ENCODE measurements around the gene CST9L.

The CST9L gene

DNA sequence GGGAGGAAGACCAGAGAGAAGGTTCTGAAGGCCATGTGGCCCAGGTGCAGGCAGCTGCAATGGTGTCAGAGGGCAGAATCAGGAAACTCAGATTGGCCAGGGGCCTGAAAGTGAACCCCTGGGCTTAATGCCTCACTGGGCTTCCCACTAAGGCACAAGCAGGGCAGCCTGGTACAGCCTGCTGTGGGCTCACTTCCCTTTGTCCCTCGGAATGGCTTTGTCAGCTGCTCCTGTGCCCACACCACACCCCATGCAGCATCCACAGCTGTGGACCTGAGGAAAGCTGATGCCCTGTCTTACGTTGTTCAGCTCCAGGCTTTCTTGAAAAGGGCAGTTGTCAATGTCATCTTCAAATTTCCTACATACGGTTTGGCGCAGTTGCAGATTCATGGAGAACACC is 35.0 kb upstream of the CST9L start:
- H3K4me1 ChIP-seq (ENCODE audit: control insufficient read depth, low read depth, low read length) = no peaks in the 10 kb centered on the region
- H3K4me3 ChIP-seq (ENCODE audit: low read length) = no peak overlapping the region
- no peak for DNase-seq
- H3K4ac ChIP-seq (ENCODE audit: low read depth, low read length) = no peak overlapping the region
- no peak overlapping the region for H2AK5ac ChIP-seq (ENCODE audit: low read length)
- H3K27ac ChIP-seq (ENCODE audit: low read depth, low read length) = no peak overlapping the region
- no peaks in the 10 kb centered on the region for H3K79me1 ChIP-seq (ENCODE audit: low read length)
- H2BK5ac ChIP-seq (ENCODE audit: low read length) = no peak overlapping the region
- no peaks in the 10 kb centered on the region for H3K36me3 ChIP-seq (ENCODE audit: control insufficient read depth, insufficient read depth, low read length)
- no peak overlapping the region for H3K56ac ChIP-seq (ENCODE audit: low read length)
- H2BK15ac ChIP-seq (replicated peaks; ENCODE audit: low read depth) = no peak overlapping the region
- H3K27me3 ChIP-seq (ENCODE audit: insufficient read depth, low read length, poor library complexity) = no peaks in the 10 kb centered on the region
- H4K8ac ChIP-seq (ENCODE audit: low read depth, low read length) = no peak overlapping the region
- no peak overlapping the region for H3K23ac ChIP-seq (ENCODE audit: low read length)
- H2BK120ac ChIP-seq (ENCODE audit: low read depth, low read length) = no peak overlapping the region
- no peak overlapping the region for H3K18ac ChIP-seq (ENCODE audit: low read length)
- WGBS (ENCODE audit: extremely low coverage, insufficient coverage, low lambda C conversion rate) = no CpG with 5 or more reads among the region's 4 CpGs
- H4K5ac ChIP-seq (ENCODE audit: low read length) = no peak overlapping the region
- no peak overlapping the region for H3K4me2 ChIP-seq (ENCODE audit: low read length)
- no peaks in the 10 kb centered on the region for H3K79me2 ChIP-seq (ENCODE audit: control insufficient read depth, insufficient read depth, low read length)
- H3K9ac ChIP-seq (ENCODE audit: low read length) = no peak overlapping the region

DNA sequence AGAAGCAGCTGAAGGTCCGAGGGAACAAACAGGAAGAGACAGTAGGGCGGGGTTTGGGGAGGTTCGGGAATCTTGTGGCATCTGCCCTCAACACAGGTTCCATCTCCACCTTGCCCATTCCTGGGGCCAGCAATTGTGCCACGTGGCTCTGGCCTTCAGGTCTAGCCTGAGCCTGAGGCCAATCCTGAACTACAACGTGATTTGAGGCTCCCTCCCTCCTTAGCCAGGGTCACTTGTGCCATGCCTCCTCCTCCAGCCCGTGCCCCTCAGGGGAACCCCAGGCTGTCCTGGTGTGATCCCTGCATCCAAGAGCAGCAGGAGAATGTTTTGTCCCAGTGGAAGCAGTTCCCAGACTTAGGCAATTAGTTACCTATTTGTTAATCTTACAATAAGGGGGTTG is 34.4 kb upstream of the CST9L start:
- no peak overlapping the region for H3K4me3 ChIP-seq (ENCODE audit: low read length)
- no peak overlapping the region for H4K5ac ChIP-seq (ENCODE audit: low read length)
- H3K4ac ChIP-seq (ENCODE audit: low read depth, low read length) = no peak overlapping the region
- H4K8ac ChIP-seq (ENCODE audit: low read depth, low read length) = no peak overlapping the region
- H3K56ac ChIP-seq (ENCODE audit: low read length) = no peak overlapping the region
- H3K36me3 ChIP-seq (ENCODE audit: control insufficient read depth, insufficient read depth, low read length) = no peaks in the 10 kb centered on the region
- no peak overlapping the region for H3K18ac ChIP-seq (ENCODE audit: low read length)
- no peak overlapping the region for H3K27ac ChIP-seq (ENCODE audit: low read depth, low read length)
- H3K79me2 ChIP-seq (ENCODE audit: control insufficient read depth, insufficient read depth, low read length) = no peaks in the 10 kb centered on the region
- no peaks in the 10 kb centered on the region for H3K4me1 ChIP-seq (ENCODE audit: control insufficient read depth, low read depth, low read length)
- H3K27me3 ChIP-seq (ENCODE audit: insufficient read depth, low read length, poor library complexity) = no peaks in the 10 kb centered on the region
- no peak overlapping the region for H2BK15ac ChIP-seq (replicated peaks; ENCODE audit: low read depth)
- WGBS (ENCODE audit: extremely low coverage, insufficient coverage, low lambda C conversion rate) = no CpG with 5 or more reads among the region's 6 CpGs
- no peak overlapping the region for H2BK5ac ChIP-seq (ENCODE audit: low read length)
- no peak for DNase-seq
- no peak overlapping the region for H2AK5ac ChIP-seq (ENCODE audit: low read length)
- no peak overlapping the region for H3K4me2 ChIP-seq (ENCODE audit: low read length)
- H2BK120ac ChIP-seq (ENCODE audit: low read depth, low read length) = no peak overlapping the region
- no peak overlapping the region for H3K23ac ChIP-seq (ENCODE audit: low read length)
- H3K9ac ChIP-seq (ENCODE audit: low read length) = no peak overlapping the region
- no peaks in the 10 kb centered on the region for H3K79me1 ChIP-seq (ENCODE audit: low read length)

DNA sequence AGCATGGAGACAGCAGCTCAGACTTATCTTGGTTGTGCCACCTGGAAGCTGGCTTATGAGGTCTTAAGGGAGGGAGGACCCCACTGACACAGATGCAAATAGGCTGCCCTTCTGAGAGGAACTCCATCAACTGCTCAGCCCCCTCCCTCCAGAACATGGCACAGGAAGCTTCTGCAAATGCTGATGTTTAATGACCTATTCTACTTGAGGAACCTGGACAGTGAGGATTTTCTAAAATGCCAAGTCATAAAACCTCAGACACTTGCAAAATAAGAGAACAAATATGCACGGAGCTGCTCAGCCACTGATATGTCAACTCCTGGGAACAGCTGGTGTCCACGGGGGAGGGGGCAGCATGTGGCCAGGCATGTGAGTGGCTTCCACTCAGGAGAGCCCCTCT is 34.0 kb upstream of the CST9L start:
- no peak overlapping the region for H3K27ac ChIP-seq (ENCODE audit: low read depth, low read length)
- no peaks in the 10 kb centered on the region for H3K79me1 ChIP-seq (ENCODE audit: low read length)
- H2BK120ac ChIP-seq (ENCODE audit: low read depth, low read length) = no peak overlapping the region
- H2AK5ac ChIP-seq (ENCODE audit: low read length) = no peak overlapping the region
- WGBS (ENCODE audit: extremely low coverage, insufficient coverage, low lambda C conversion rate) = no CpG with 5 or more reads among the region's 2 CpGs
- DNase-seq = no peak
- no peaks in the 10 kb centered on the region for H3K36me3 ChIP-seq (ENCODE audit: control insufficient read depth, insufficient read depth, low read length)
- no peaks in the 10 kb centered on the region for H3K27me3 ChIP-seq (ENCODE audit: insufficient read depth, low read length, poor library complexity)
- H2BK5ac ChIP-seq (ENCODE audit: low read length) = no peak overlapping the region
- no peak overlapping the region for H4K5ac ChIP-seq (ENCODE audit: low read length)
- H3K23ac ChIP-seq (ENCODE audit: low read length) = no peak overlapping the region
- no peak overlapping the region for H3K4ac ChIP-seq (ENCODE audit: low read depth, low read length)
- no peak overlapping the region for H3K9ac ChIP-seq (ENCODE audit: low read length)
- H2BK15ac ChIP-seq (replicated peaks; ENCODE audit: low read depth) = no peak overlapping the region
- no peaks in the 10 kb centered on the region for H3K79me2 ChIP-seq (ENCODE audit: control insufficient read depth, insufficient read depth, low read length)
- no peak overlapping the region for H3K56ac ChIP-seq (ENCODE audit: low read length)
- no peaks in the 10 kb centered on the region for H3K4me1 ChIP-seq (ENCODE audit: control insufficient read depth, low read depth, low read length)
- no peak overlapping the region for H3K4me3 ChIP-seq (ENCODE audit: low read length)
- no peak overlapping the region for H3K18ac ChIP-seq (ENCODE audit: low read length)
- H3K4me2 ChIP-seq (ENCODE audit: low read length) = no peak overlapping the region
- H4K8ac ChIP-seq (ENCODE audit: low read depth, low read length) = no peak overlapping the region

DNA sequence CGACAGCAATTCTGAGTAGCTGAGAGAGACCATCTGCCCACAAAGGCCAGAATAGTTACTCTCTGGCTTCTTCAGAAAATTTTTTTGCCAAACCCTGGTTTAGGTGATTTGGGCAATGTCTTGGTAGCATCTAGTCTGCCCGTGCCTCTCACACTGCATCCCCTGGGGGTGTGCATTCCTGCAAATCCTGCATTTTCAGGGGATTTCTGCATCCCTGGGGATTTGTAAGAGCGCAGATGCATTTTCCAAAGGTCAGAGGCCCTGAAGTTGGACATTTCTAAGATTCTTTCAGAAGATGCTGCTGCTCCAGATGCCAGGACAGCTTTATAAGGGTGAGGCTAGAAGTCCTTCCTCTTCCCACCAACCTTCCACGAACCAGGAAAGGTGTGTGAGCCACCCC is 33.4 kb upstream of the CST9L start:
- H3K23ac ChIP-seq (ENCODE audit: low read length) = no peak overlapping the region

DNA sequence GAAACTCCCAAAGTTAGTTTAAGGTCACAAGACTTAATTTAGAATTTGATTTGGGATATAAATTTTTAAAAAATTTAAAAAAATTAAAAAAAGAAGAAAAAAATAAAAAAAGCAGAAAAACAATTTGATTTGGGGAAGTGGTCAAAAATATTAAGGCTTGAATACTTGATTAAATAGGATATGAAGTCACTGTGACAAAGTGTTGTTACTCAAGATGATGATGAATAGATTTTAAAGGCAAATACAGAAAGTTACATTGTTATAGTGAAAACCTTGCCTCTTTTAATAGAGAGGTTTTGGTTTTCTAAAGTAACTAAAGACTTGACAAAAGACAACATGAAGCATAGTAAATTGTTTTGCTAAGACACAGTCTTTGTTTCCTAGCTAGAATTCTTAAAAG is 30.2 kb upstream of the CST9L start:
- Histone ChIP-seq H3K4me1 (ENCODE audit: control insufficient read depth, low read depth, low read length) (no peaks in the 10 kb centered on the region), H3K23ac (ENCODE audit: low read length) (no peak overlapping the region), H3K79me2 (ENCODE audit: control insufficient read depth, insufficient read depth, low read length) (no peaks in the 10 kb centered on the region), H3K79me1 (ENCODE audit: low read length) (no peaks in the 10 kb centered on the region), H3K18ac (ENCODE audit: low read length) (no peak overlapping the region), H3K4ac (ENCODE audit: low read depth, low read length) (no peak overlapping the region), H3K56ac (ENCODE audit: low read length) (no peak overlapping the region), H2BK15ac (replicated peaks; ENCODE audit: low read depth) (no peak overlapping the region), H3K9ac (ENCODE audit: low read length) (no peak overlapping the region), H3K4me2 (ENCODE audit: low read length) (no peak overlapping the region), H3K4me3 (ENCODE audit: low read length) (no peak overlapping the region), H3K36me3 (ENCODE audit: control insufficient read depth, insufficient read depth, low read length) (no peaks in the 10 kb centered on the region), H2AK5ac (ENCODE audit: low read length) (no peak overlapping the region), H3K27ac (ENCODE audit: low read depth, low read length) (no peak overlapping the region), H4K8ac (ENCODE audit: low read depth, low read length) (no peak overlapping the region), H4K5ac (ENCODE audit: low read length) (no peak overlapping the region), H2BK5ac (ENCODE audit: low read length) (no peak overlapping the region), H3K27me3 (ENCODE audit: insufficient read depth, low read length, poor library complexity) (no peaks in the 10 kb centered on the region), H2BK120ac (ENCODE audit: low read depth, low read length) (no peak overlapping the region)
- DNase-seq = no peak

More for the DNA sequence above, 33.4 kb upstream of the CST9L start:
- Histone ChIP-seq H3K79me2 (ENCODE audit: control insufficient read depth, insufficient read depth, low read length) (no peaks in the 10 kb centered on the region), H3K4me2 (ENCODE audit: low read length) (no peak overlapping the region), H3K9ac (ENCODE audit: low read length) (no peak overlapping the region), H3K4me1 (ENCODE audit: control insufficient read depth, low read depth, low read length) (no peaks in the 10 kb centered on the region), H4K5ac (ENCODE audit: low read length) (no peak overlapping the region), H4K8ac (ENCODE audit: low read depth, low read length) (no peak overlapping the region), H3K4ac (ENCODE audit: low read depth, low read length) (no peak overlapping the region), H2BK15ac (replicated peaks; ENCODE audit: low read depth) (no peak overlapping the region), H3K4me3 (ENCODE audit: low read length) (no peak overlapping the region), H2AK5ac (ENCODE audit: low read length) (no peak overlapping the region), H3K18ac (ENCODE audit: low read length) (no peak overlapping the region), H3K27ac (ENCODE audit: low read depth, low read length) (no peak overlapping the region), H3K56ac (ENCODE audit: low read length) (no peak overlapping the region), H3K27me3 (ENCODE audit: insufficient read depth, low read length, poor library complexity) (no peaks in the 10 kb centered on the region), H3K79me1 (ENCODE audit: low read length) (no peaks in the 10 kb centered on the region), H2BK120ac (ENCODE audit: low read depth, low read length) (no peak overlapping the region), H2BK5ac (ENCODE audit: low read length) (no peak overlapping the region), H3K36me3 (ENCODE audit: control insufficient read depth, insufficient read depth, low read length) (no peaks in the 10 kb centered on the region)
- peak; percentile 24 for DNase-seq
- WGBS (ENCODE audit: extremely low coverage, insufficient coverage, low lambda C conversion rate) = no CpG with 5 or more reads among the region's 4 CpGs

DNA sequence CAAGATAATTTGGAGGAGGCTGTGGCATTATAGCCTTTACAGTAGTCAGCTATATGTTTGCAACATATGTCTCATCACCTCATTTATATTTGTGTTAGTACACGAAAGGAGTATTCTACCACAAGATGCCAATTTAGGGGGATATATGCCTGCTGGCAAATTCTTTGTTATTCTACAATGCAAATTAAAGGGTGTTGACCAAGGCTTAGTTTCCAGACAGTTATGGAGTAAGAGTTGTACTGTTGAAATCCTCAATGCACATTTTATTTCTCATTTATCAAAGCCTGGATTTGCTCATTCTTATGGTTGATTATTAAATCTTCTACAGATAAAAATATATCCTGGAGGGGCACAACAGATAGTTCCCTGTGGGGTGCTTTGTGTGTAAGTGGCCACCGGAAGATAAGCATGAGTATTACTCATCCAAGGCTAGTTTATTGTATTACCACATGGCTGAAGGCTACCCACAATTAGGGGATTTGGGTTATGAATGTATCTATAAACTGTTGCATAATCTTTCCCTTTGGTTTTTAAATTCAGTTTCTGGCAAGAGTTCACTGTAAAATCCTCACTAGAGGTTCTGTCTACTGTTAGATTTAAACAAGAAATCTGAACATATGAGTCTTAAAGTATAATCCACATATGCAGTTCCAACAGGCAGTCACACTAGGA is 28.4 kb upstream of the CST9L start:
- Histone ChIP-seq H3K4me3 (ENCODE audit: low read length) (no peak overlapping the region), H3K27ac (ENCODE audit: low read depth, low read length) (no peak overlapping the region), H3K27me3 (ENCODE audit: insufficient read depth, low read length, poor library complexity) (no peaks in the 10 kb centered on the region), H2AK5ac (ENCODE audit: low read length) (no peak overlapping the region), H2BK120ac (ENCODE audit: low read depth, low read length) (no peak overlapping the region), H3K23ac (ENCODE audit: low read length) (no peak overlapping the region), H3K9ac (ENCODE audit: low read length) (no peak overlapping the region), H3K56ac (ENCODE audit: low read length) (no peak overlapping the region), H4K5ac (ENCODE audit: low read length) (no peak overlapping the region), H3K79me2 (ENCODE audit: control insufficient read depth, insufficient read depth, low read length) (no peaks in the 10 kb centered on the region), H2BK15ac (replicated peaks; ENCODE audit: low read depth) (no peak overlapping the region), H3K36me3 (ENCODE audit: control insufficient read depth, insufficient read depth, low read length) (no peaks in the 10 kb centered on the region), H3K79me1 (ENCODE audit: low read length) (no peaks in the 10 kb centered on the region), H3K18ac (ENCODE audit: low read length) (no peak overlapping the region), H3K4ac (ENCODE audit: low read depth, low read length) (no peak overlapping the region), H3K4me1 (ENCODE audit: control insufficient read depth, low read depth, low read length) (no peaks in the 10 kb centered on the region), H3K4me2 (ENCODE audit: low read length) (no peak overlapping the region), H2BK5ac (ENCODE audit: low read length) (no peak overlapping the region), H4K8ac (ENCODE audit: low read depth, low read length) (no peak overlapping the region)
- no peak for DNase-seq
- no CpG with 5 or more reads among the region's 2 CpGs for WGBS (ENCODE audit: extremely low coverage, insufficient coverage, low lambda C conversion rate)

All from mesendoderm (in vitro differentiated cells).